Measurements from ENCODE around the gene KAT14.
"Not testable (repeated sequence)": the region's sequence is repeated elsewhere in the genome, so short reads cannot be mapped to it uniquely, and the experiment has no call there.

KAT14 gene

DNA sequence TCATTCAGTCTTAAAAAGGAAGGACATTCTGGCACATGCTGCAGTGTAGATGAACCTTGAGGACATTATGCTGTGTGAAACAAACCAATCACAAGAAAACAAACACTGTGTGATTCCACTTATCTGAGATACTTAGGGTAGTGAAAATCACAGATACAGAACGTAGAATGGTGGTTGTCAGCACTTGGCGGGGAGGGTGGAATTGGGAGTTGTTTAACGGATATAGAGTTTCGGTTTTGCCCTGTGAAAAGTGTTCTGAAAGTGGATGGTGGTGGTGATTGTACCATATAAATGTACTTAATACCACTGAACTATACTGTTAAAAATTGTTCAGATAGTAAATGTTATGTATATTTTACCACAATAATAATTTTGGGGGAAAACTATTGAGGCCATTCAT, 18.4 kb downstream of the KAT14 start:
- no peak for DNase-seq

DNA sequence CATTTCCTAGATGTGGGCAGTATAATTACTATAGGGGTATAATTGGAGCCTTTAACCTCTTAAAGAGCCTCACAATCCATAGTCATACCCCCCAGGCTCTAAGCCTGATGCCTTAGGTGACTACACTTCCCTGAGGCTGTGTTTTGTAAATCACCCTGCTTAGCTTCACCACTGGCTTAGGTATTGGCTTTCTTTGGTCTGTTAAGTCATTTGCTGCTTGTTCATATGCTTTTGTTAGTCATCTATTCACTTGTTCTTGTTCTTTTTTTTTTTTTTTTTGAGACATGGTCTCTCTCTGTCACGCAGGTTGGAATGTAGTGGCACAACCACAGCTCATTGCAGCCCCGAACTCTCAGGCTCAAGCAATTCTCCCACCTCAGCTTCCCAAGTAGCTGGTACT, 26.7 kb downstream of the KAT14 start:
- no peak for DNase-seq

DNA sequence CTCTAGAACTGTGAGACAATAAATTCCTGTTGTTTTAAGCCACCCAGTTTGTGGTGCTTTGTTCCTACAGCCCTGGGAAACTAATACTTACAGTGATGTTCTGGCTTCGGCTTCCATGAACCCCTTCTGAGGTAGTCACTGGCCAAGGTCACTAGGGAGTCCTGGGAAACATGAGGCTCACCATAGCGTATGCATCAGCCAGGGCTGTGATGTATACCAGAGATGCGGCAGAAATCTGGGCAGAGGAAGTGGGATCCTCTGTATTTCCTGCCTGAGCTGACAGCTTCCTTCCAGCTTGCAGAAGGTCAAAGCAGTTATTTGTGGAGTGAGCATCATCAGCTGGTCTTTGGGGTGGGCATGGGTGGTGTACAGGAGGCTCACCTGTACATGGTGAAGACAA, 27.9 kb downstream of the KAT14 start:
- no peak for DNase-seq

DNA sequence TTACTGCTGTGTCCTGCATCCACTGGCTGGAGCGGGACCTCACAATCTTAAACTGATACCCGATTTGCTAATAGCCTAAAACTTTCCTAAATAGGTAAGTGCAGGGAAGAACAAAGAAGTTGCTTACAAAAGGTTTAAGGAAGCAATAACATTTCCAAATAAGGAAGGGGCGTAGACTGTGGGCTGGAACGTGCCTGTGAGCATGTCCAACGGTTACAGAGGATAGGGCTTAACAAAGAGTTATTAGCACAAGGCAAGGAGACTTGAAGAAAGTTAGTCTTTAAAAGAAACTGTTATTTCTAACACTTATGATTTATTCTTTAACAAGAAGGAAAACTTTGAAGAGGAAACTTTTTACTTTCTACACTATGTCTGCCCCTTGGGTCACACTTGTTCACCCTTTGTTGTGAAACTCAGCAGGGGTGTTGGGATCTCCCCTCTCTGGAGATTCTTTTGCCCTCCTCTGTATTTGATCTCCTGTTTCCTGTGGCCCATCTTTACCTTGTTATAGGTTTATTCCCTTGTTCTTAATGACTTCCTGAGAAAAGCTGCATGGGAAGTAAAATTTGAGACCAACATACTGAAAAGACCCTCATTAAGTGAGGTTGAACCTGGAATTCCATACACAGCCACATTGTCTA, 28.7 kb downstream of the KAT14 start:
- no peak for DNase-seq

DNA sequence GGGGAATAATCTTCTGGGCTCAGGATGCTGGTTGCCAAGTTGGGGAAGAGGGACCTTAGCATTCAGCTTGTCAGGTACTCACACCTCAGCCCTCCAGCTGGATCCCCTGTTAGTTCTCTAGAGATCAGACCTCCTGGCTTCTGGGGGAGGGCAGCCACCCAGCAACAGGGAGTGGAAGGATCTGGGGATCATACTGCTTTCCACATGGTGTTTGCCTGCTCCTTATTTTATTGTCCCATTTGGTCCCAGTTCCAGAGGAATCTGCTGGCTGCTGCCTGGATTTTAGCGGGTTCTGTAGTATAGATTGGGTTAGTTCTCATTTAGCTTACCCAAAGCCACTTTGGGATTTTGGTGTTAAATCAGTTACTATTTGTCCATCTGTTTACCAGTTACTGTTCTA, 29.3 kb downstream of the KAT14 start:
- no peak for DNase-seq

DNA sequence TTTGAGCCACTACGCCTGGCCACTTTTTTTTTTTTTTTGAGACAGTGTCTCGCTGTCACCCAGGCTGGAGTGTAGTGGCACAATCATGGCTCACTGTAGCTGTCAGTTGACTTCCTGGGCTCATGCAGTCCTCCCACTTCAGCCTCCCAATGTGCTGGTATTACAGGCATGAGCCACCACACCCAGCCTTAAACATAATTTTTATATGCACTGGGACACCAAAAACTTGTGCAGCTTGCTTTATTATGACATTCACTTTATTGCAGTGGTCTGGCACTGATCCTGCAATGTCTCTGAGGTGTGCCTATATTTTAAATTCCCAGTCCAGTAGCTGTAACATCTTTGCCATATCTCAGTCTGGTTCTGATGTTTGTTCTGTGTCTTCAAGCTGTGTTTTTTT, 34.7 kb downstream of the KAT14 start:
- no peak for DNase-seq

DNA sequence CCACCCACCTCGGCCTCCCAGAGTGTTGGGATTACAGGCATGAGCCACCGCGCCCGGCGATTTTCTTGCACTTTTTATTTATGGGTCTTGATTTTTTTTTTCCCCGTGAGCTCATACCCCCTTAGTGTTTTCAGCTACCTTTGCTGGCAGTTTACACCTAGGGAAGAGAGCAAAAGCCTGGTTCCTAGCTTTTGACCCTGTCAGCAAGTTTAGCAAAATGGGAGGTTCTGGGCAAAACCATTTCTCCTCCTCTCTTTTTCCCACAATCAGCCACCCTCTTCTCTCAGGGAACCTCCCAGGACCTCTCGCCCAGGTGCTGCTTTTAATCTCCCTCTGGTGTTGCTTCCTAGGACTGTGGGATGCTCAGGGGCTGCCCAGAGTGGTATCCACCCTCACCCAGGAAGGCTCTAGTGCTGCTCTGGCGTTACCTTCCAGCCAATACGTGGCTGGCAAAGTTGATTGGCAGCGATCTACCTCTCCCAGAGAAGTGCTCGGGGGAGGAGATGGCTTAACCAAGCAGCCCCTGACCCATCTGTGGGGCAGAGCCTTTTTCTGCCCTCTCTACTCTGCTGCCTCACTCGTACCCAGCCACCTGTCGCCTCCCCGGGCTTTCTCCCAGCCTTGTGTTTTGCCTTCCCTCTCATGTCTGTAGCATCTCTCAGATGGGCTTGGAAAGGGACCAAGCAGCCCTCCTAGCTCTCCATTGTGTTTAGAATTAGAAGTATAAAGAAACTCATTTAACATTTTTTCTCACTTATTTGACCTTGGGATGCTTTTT, 37.4 kb downstream of the KAT14 start:
- DNase-seq = no peak

DNA sequence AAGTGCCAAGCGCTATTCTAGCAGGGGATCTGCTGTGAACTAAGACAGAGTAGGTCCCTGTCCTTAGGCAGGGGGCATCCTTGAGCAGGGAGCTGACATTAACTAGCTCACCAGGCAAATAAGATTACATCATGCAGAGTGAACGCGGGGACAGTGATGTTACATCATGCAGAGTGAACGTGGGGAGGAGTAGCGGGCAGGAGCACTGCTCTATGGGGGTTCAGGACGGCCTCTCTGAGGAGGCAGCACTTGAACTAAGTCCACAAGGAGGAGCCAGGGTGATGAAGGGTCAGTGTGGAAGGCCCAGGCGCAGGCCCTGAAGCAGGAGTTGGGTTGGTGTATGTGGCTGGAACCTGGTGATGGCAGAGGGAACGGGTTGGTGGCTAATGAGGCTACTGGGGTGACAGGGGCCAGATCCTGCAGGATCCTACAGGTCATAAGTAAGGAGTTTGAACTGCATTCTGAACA, 38.7 kb downstream of the KAT14 start:
- DNase-seq = no peak

DNA sequence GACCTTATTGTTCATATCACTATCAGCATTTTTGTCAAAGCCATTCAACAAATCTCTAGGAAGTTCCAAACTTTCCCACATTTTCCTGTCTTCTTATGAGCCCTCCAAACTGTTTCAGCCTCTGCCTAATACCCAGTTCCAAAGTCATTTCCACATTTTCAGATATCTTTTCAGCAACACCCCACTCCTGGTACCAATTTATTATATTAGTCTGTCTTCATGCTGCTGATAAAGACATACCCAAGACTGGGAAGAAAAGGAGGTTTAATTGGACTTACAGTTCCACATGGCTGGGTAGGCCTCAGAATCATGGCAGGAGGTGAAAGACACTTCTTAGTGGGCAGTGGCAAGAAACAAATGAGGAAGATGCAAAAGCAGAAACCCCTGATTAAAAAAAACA, 42.7 kb downstream of the KAT14 start:
- not testable (repeated sequence) for DNase-seq

DNA sequence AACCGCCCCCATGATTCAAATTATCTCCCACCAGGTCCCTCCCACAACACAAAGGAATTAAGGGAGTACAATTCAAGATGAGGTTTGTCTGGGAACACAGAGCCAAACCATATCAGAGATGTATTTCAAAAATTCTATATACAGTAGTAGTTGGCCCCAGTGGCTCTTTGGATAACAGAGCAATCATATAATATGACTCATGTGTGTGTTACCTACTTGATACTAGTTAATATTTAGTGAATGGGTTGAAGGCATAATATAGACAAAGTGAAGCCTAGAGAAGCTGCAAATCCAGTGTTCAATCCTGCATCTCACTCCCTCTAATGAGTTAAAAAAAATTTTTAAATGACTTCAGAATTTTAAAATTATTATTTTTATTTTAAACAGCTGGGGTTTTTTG, 43.2 kb downstream of the KAT14 start:
- DNase-seq = no peak

DNA sequence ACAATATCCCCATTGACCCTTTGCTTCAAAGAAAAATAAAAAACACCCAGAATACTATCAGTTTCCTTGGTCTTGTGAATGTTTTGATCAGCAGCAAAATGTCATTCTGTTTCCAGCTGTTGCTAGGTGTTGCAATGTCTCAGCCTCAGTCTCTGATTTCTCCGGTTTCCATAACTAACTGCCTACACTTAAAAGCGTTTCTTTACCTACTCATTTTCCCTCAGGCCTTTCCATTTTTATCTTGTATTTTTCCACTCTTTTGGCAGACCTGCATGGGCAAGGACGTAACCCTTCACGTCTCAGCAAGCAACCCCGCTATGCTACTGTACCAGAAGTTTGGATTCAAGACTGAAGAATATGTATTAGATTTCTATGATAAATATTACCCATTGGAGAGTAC, 49.4 kb downstream of the KAT14 start:
- no peak for DNase-seq

DNA sequence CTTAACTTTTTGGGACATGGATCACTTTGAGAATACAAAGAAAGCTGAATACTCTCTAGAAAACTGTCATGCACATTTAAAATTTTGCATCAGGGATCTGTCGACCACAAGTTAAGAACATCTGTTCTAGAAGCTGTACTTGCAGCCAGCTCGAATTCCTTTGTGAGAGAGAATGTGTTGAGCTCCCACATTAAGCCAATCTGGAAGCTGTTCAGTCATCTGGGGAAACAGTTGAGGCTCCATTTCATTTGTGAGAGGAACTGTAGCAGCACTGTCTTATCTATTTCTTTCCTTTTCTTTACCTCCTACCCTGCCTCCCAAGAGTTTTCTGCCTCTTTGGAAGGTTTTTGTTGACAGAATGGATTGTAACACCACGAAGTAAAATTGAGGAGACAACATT, 50.8 kb downstream of the KAT14 start:
- DNase-seq = no peak

DNA sequence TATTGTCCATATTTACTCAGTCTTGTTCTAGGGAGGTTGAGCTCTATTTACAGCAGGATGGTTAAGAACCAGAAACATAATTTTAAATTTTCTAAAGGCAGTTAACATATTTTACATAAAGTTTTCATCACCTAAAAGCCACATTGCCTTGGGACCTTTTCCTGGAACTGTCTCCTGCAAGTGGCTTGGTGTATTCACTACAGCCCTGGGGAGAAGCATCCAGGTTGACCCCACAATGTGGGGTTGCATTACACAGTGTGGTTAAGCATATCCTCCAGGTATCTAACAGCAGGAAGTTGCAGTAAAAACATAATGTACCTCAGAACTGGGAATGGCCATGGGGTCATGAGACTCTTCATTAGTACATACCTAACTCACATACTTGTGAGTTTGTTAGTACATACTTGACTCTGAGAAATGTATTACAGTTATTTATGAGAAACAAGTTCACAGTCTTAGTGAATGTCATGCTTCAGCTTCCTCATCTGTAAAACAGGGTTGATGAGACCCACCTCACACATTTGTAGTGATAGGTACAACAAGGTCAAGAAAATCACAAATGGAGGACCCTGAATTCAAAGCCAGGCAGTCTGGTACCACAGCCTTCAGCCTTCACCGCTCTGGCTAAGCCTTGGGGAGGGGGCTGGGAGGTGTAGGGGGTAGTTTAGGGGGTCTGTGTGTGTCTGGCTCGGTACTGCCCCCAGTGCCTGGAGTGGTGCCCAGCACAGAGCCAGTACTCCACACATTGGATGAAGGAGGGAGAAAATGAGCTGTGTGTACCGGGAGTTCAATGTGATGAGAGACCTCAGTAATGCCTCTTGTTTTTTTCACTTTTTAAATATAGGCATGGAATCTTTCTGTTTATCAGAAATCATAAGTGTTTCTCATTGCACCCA, 52.9 kb downstream of the KAT14 start:
- DNase-seq = no peak

DNA sequence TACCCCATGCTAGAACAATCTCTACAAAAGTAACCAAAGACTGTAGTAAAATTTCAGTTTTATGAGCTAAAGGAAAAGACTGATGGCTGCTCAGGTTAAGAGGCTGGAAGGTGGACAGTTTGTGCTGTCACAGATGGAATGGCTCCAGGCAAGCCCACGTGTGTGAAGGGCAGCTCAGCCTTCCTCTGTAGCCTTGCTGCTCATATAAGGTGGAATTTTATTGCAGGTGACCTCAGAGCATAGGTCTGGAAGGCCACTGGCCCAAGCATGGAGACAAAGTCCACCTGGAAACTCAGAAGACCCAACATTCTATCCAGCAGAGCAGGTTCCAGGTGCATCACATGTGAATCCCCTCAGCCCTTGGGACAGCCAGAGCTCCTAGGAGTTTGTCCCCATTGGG, 53.6 kb downstream of the KAT14 start:
- peak; percentile 31 for DNase-seq

DNA sequence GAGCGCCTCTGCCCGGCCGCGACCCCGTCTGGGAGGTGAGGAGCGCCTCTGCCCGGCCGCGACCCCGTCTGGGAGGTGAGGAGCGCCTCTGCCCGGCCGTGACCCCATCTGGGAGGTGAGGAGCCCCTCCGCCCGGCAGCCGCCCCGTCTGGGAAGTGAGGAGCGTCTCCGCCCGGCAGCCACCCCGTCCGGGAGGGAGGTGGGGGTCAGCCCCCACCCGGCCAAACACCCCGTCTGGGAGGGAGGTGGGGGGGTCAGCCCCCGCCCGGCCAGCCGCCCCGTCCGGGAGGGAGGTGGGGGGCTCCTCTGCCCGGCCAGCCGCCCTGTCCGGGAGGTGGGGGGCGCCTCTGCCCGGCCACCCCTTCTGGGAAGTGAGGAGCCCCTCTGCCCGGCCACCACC, 56.8 kb downstream of the KAT14 start:
- not testable (repeated sequence) for DNase-seq

DNA sequence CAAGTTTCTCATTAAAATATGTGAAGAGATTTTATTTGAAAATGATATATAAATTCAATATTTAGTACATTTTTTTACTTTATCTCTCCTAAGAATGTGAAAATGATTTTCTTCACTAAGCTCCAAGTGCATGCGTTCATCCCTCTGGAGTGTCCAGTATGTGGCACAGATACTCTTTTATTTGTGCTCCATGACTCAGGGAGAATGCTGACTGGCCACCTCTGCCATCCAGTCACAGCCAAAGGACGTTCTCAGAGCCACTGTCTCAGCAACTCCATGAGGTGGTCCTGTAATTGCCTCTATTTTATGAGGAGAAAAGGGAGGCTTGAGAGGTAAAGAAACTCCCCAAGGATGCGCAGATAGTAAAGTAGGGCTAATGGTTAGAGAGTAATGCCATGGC, 58.3 kb downstream of the KAT14 start:
- DNase-seq = no peak

DNA sequence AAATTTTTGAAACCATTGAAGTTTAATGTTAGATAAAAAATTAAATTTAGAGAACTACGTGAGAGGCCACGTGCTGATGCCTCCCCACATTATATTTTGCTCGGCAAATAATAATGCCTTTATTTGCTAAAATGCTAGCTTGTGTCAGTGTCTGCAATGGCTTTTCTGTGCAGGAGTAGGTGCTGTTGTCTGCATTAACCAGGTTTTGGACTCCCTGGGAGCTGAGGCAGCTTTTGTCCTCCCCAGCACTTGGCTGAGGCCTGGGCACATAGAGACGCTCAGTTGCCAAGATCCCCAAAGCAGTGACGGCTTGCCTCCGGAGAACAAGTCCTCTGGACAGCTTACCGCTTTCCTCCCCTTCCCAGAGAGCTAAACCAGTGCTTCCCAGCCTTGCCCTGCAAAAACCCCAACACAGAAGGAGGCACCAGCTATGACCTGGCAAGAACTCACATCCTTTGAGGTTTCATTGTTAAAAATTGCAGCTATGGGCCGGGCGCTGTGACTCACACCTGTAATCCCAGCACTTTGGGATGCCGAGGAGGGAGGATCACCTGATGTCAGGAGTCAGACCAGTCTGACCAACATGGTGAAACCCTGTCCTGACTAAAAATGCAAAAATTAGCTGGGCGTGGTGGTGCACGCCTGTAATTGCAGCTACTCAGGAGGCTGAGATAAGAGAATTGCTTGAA, 59.9 kb downstream of the KAT14 start:
- DNase-seq = no peak

DNA sequence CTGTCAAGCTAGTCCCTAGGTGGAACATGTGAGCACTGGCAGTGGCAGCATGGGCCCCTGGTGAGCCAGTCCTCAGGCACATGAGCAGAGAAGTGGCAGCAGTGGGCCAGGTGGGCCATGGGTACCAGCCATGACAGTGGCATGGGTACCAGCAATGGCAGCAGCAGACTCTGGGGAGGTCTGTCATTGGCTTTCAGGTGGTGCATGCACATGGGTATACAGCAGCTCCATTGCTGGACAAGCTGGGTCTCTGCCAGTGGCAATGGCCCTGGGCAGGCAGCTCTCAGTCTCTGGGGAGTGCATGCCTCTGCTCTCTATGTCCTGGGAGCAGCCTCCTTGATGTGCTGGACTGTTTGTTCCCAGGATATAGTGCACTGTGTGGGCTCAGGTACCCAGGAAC, 65.3 kb downstream of the KAT14 start:
- DNase-seq = no peak

DNA sequence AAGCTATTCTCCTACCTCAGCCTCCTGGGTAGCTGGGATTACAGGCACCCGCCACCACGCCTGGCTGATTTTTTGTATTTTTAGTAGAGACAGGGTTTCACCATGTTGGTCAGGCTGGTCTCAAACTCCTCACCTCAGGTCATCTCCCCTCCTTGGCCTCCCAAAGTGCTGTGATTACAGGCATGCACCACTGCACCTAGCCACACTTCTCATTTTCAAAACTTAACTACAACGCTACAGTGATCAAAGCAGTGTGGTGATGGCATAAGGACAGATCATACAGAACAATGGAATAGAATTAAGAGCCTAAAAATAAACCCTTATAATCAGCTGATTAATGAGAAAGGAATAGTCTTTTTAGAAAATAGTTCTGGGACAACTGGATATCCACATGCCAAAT, 66.0 kb downstream of the KAT14 start:
- not testable (repeated sequence) for DNase-seq

DNA sequence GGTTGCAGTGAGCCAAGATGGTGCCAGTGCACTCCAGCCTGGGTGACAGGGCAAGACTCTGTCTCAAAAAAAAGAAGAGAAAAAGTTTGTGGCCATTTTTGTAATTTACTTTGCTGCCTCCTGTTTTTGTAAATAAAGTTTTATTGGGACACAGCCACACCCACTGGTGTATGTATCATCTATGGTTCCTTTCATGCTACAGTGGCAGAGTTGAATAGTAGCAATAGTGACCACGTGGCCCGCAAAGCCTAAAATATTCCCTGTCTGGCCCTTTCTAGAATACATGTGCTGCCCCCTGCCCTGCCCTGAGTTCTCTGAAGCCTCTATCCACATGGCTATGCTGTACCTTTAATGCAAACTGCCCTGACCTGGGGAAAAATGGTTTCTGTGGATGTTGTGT, 75.3 kb downstream of the KAT14 start:
- no peak for DNase-seq

DNA sequence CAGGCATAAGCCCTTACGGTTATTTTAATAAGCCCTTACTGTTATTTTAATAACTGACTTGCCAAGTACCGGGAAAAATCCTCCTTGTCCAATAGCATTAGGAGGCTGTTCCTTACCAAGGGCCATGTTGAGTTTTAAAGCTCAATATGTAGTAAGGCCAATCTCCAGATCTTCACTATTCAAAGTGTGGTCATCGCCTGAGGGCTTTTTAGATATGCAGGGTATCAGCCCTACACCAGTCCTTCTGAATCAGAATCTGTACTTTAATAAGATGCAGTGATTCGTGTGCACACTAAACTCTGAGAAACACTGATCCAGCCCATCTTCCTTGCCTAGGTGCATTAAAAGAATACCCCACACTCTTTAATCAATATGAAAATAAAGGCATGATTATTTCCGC, 77.9 kb downstream of the KAT14 start:
- DNase-seq = no peak

DNA sequence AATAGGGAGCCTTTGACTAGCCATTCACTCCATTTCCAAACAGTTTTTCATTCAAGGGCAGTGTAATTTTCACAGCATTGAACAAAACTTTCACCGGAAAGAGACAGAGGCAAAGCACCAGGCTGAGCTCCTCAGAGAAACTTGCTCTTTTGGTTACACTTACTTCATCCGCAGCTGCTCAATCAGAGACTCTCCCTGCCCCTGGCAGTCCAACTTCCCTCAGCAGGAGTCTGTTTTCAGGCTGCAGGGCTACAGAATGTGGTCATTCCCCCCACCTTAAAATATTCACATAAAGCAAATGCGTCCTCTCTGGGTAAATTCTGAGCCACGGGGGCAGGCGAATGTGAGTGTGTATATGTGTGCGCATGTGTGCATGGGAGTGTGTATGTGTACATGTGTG, 80.6 kb downstream of the KAT14 start:
- DNase-seq = no peak

DNA sequence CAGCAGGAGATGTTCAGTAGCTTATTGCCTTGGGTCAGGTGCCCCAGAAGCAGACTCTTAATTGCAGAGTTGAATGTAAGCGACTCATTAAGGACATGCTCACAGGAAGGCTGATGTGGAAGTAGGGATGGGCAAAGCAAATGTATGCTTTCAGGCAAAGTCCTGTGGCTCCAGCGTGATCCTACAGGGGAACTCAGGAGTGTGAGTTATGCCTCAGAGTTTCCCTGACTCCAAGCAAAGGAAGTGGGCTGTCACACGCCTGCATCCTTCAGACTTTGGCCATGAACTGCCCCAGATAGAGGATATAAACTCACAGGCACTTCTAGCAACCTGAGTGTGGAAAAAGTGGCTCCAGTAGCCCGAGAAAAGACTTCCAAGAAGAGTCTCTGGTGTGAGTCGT, 85.7 kb downstream of the KAT14 start:
- DNase-seq = no peak
